BJ (cell line): Measurements from ENCODE around the gene SPEG. TPM values are rescaled to one million over a fixed set of nuclear protein-coding genes. Genes with fewer than 3 reads are reported as not detected.

Source experiments
- CTCF ChIA-PET: fragments of 350-600 bp; formaldehyde crosslinking; extraction: SDS; loops from one replicate; lab custom pipeline; 2021; ENCODE audit warnings: antibody characterized with exemption, inconsistent platforms; lab: Yijun Ruan, JAX
- POLR2A ChIA-PET: fragments of 300-600 bp; sonication (Branson Sonifier 250); formaldehyde crosslinking; extraction: SDS; loops from one replicate; lab custom pipeline; 2021; ENCODE audit warnings: antibody characterized with exemption; lab: Charles Lee
- DNase-seq: peaks from one replicate; pipeline ENCODE4 v3.0.0-alpha.2; 2011; ENCODE audit warnings: low read depth
- H3K27me3 ChIP-seq: 2 replicates; pipeline ENCODE4 v1.6.0; 2011; ENCODE audit warnings: low read length; ENCODE audit not compliant: control insufficient read depth, insufficient read depth
- H3K36me3 ChIP-seq: 2 replicates; pipeline ENCODE4 v1.5.1; 2011; ENCODE audit warnings: low read length; ENCODE audit not compliant: control insufficient read depth, insufficient read depth
- H3K4me3 ChIP-seq: 2 replicates; pipeline ENCODE4 v1.5.1; 2011; ENCODE audit warnings: low read depth, mild to moderate bottlenecking, control low read depth, low read length
- polyA plus RNA-seq: library from polyadenylated mRNA; depleted of rRNA; stranded (reverse); fragments of >200 nt; gene quantifications from 2 replicates; pipeline ENCODE4 v1.2.3, GENCODE V29; 2011
- TF ChIP-seq, protein P1 (sequence below): IDR thresholded peaks from 2 replicates; pipeline ENCODE4 v1.5.1; 2011; ENCODE audit warnings: low read depth, mild to moderate bottlenecking, control low read depth, inconsistent platforms, low read length, moderate library complexity; ENCODE audit not compliant: insufficient read depth

SPEG gene
- polyA plus RNA-seq, 1 experiment: 69.9 TPM

DNA sequence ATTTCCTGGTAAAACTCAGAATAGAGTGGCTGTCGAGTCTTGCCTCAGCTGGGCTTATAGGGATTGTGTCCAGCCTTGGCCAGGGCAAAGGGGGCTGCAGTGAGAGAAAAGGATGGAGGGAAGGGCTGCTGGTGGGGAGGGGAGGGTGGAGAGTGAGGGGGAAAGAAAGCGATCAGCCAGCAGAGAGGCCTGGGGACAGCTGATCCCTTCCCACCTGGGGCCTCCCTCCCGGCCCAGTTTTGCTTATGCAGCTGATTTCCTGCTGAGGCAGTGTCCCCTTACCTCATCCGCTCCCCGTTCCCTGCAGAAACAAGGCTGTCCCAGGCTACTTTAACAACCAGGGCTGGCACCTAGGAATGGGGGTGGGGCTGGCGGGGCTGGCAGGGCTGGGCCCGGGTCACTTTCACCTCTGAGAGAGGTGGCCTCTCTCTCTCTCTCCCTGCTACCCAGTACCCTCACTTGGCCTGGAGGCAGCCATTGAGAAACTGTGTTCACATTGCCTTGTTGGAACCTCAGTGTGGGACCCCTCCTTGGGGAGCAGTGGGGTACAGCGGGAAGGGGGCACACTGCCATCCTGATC is 51.8 kb downstream of the SPEG start:
- ChIA-PET CTCF (interaction anchor here (0.9 to 3.4 kb wide), 7 partner anchors 8 to 43 kb away, joined by 3 to 21 read pairs (median 9); a partner anchor contains a TSS), POLR2A (interaction anchor here (0.6 kb wide), 1 partner anchor 36 kb away, joined by 3 read pairs; no protein-coding TSS in a partner anchor)
- no peak overlapping the region for H3K4me3 ChIP-seq
- TF ChIP-seq, protein P1, sequence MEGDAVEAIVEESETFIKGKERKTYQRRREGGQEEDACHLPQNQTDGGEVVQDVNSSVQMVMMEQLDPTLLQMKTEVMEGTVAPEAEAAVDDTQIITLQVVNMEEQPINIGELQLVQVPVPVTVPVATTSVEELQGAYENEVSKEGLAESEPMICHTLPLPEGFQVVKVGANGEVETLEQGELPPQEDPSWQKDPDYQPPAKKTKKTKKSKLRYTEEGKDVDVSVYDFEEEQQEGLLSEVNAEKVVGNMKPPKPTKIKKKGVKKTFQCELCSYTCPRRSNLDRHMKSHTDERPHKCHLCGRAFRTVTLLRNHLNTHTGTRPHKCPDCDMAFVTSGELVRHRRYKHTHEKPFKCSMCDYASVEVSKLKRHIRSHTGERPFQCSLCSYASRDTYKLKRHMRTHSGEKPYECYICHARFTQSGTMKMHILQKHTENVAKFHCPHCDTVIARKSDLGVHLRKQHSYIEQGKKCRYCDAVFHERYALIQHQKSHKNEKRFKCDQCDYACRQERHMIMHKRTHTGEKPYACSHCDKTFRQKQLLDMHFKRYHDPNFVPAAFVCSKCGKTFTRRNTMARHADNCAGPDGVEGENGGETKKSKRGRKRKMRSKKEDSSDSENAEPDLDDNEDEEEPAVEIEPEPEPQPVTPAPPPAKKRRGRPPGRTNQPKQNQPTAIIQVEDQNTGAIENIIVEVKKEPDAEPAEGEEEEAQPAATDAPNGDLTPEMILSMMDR: no peak
- no peaks in the 10 kb centered on the region for H3K27me3 ChIP-seq
- H3K36me3 ChIP-seq: peaks cover 29% of the 10 kb centered on the region
- DNase-seq: no peak

DNA sequence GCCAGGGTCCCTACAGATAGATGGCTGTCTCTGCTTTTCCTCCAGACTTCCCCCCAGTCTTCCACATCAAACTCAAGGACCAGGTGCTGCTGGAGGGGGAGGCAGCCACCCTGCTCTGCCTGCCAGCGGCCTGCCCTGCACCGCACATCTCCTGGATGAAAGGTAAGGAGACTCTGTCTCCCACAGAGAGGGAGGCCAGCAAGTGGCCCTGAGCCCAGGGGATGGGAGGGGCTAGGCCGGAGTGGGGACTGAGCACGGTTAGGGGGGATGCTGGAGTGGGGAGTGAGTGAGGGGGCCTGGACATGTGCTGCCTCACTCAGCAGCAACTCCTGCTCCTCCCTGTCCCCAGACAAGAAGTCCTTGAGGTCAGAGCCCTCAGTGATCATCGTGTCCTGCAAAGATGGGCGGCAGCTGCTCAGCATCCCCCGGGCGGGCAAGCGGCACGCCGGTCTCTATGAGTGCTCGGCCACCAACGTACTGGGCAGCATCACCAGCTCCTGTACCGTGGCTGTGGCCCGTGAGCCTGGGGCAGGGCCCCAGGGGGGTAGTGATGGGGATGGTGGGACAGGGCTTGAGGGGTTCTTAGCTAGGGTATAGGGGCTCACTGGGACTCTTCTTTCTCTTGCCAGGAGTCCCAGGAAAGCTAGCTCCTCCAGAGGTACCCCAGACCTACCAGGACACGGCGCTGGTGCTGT is 53.7 kb downstream of the SPEG start:
- POLR2A ChIA-PET: no interaction called here
- TF ChIP-seq, protein P1: no peak
- Histone ChIP-seq H3K27me3 (no peaks in the 10 kb centered on the region), H3K36me3 (peaks cover 21% of the 10 kb centered on the region), H3K4me3 (no peak overlapping the region)
- CTCF ChIA-PET: interaction anchor here (0.6 to 3.4 kb wide), 5 partner anchors 10 to 235 kb away, joined by 3 to 9 read pairs (median 3); partner anchors contain the start of gene GMPPA
- no peak for DNase-seq

DNA sequence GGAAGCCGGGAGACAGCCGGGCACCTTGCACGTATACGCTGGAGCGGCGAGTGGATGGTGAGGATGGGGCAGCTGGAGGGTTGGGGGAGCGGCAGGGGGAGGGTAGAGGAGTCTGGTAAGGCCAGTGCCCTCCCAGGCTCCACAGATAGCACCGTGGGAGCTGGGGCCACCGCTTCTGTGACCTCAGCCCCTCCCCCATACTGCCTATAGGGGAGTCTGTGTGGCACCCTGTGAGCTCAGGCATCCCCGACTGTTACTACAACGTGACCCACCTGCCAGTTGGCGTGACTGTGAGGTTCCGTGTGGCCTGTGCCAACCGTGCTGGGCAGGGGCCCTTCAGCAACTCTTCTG is 54.2 kb downstream of the SPEG start:
- TF ChIP-seq, protein P1: no peak
- ChIA-PET POLR2A (no interaction called here), CTCF (interaction anchor here (0.6 to 3.4 kb wide), 5 partner anchors 9 to 234 kb away, joined by 3 to 9 read pairs (median 3); partner anchors contain the start of gene GMPPA)
- DNase-seq: no peak
- H3K4me3 ChIP-seq: no peak overlapping the region
- no peaks in the 10 kb centered on the region for H3K27me3 ChIP-seq
- peaks cover 20% of the 10 kb centered on the region for H3K36me3 ChIP-seq

DNA sequence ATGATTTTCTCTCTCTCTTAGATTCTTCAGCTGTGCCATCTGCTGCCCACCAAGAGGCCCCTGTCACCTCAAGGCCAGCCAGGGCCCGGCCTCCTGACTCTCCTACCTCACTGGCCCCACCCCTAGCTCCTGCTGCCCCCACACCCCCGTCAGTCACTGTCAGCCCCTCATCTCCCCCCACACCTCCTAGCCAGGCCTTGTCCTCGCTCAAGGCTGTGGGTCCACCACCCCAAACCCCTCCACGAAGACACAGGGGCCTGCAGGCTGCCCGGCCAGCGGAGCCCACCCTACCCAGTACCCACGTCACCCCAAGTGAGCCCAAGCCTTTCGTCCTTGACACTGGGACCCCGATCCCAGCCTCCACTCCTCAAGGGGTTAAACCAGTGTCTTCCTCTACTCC is 54.7 kb downstream of the SPEG start:
- no peaks in the 10 kb centered on the region for H3K27me3 ChIP-seq
- POLR2A ChIA-PET: no interaction called here
- peaks cover 20% of the 10 kb centered on the region for H3K36me3 ChIP-seq
- CTCF ChIA-PET: interaction anchor here (1.1 kb wide), 1 partner anchor 9 kb away, joined by 3 read pairs; the partner anchor contains the start of gene GMPPA
- DNase-seq: no peak
- H3K4me3 ChIP-seq: no peak overlapping the region
- TF ChIP-seq, protein P1: no peak

DNA sequence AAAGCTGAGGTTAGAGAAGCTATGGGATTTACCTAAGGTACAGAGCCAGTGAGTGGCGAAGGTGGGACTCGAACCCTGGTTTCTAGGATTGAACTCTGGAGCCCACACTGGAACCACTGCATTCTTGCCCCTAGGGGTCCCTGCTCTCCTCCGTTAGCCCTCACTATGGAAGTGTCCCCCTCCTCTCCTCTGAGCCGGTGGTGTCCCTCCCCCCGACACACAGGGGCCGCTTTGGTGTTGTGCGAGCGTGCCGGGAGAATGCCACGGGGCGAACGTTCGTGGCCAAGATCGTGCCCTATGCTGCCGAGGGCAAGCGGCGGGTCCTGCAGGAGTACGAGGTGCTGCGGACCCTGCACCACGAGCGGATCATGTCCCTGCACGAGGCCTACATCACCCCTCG is 55.5 kb downstream of the SPEG start:
- no peak overlapping the region for H3K4me3 ChIP-seq
- H3K27me3 ChIP-seq: no peaks in the 10 kb centered on the region
- ChIA-PET CTCF (interaction anchor here (1.1 to 42.0 kb wide), 2 partner anchors 14 to 38 kb away, joined by 3 to 872 read pairs; partner anchors contain the start of genes ASIC4, CHPF and TMEM198), POLR2A (interaction anchor here (0.6 kb wide), 1 partner anchor 27 kb away, joined by 7 read pairs; no protein-coding TSS in a partner anchor)
- DNase-seq: no peak
- TF ChIP-seq, protein P1: no peak
- peaks cover 20% of the 10 kb centered on the region for H3K36me3 ChIP-seq
